ENCODE measurements around the gene ZNF543. TPM values are rescaled to one million over a fixed set of nuclear protein-coding genes. Genes with fewer than 3 reads are reported as not detected.

Gene ZNF543
- polyA plus RNA-seq, 1 donor from 2014 or later: 9.3 TPM

- Histone ChIP-seq H3K36me3 (ENCODE audit: insufficient read depth, low read length) (peaks cover 6% of the 10 kb centered on the region), H3K9ac (ENCODE audit: low read length) (no peak overlapping the region), H3K4me2 (ENCODE audit: low read length) (no peak overlapping the region), H2AFZ (ENCODE audit: low read depth, low read length) (no peak overlapping the region), H3K4me3 (ENCODE audit: low read length) (no peak overlapping the region), H3K9me2 (ENCODE audit: insufficient read depth, low read length) (no peaks in the 10 kb centered on the region), H3K27me3 (ENCODE audit: insufficient read depth, low read depth, low read length) (no peaks in the 10 kb centered on the region), H3K27ac (ENCODE audit: low read length) (no peak overlapping the region), H3K9me3 (ENCODE audit: low read length) (no peaks in the 10 kb centered on the region), H4K20me1 (ENCODE audit: insufficient read depth) (no peaks in the 10 kb centered on the region), H3K79me2 (replicated peaks; ENCODE audit: insufficient read depth, low read length) (peaks cover 37% of the 10 kb centered on the region), H3F3A (ENCODE audit: insufficient read depth, low read length, poor library complexity, severe bottlenecking) (no peaks in the 10 kb centered on the region)
- TF ChIP-seq POLR2AphosphoS5 (IDR thresholded peaks at IDR 0.05): no peak
- TF ChIP-seq, protein P1, sequence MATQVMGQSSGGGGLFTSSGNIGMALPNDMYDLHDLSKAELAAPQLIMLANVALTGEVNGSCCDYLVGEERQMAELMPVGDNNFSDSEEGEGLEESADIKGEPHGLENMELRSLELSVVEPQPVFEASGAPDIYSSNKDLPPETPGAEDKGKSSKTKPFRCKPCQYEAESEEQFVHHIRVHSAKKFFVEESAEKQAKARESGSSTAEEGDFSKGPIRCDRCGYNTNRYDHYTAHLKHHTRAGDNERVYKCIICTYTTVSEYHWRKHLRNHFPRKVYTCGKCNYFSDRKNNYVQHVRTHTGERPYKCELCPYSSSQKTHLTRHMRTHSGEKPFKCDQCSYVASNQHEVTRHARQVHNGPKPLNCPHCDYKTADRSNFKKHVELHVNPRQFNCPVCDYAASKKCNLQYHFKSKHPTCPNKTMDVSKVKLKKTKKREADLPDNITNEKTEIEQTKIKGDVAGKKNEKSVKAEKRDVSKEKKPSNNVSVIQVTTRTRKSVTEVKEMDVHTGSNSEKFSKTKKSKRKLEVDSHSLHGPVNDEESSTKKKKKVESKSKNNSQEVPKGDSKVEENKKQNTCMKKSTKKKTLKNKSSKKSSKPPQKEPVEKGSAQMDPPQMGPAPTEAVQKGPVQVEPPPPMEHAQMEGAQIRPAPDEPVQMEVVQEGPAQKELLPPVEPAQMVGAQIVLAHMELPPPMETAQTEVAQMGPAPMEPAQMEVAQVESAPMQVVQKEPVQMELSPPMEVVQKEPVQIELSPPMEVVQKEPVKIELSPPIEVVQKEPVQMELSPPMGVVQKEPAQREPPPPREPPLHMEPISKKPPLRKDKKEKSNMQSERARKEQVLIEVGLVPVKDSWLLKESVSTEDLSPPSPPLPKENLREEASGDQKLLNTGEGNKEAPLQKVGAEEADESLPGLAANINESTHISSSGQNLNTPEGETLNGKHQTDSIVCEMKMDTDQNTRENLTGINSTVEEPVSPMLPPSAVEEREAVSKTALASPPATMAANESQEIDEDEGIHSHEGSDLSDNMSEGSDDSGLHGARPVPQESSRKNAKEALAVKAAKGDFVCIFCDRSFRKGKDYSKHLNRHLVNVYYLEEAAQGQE (IDR thresholded peaks at IDR 0.05; ENCODE audit: borderline replicate concordance): no peak
These were observed 4.7 kb downstream of the ZNF543 start for GRCh38 chr19:57324992-57325391.

DNA sequence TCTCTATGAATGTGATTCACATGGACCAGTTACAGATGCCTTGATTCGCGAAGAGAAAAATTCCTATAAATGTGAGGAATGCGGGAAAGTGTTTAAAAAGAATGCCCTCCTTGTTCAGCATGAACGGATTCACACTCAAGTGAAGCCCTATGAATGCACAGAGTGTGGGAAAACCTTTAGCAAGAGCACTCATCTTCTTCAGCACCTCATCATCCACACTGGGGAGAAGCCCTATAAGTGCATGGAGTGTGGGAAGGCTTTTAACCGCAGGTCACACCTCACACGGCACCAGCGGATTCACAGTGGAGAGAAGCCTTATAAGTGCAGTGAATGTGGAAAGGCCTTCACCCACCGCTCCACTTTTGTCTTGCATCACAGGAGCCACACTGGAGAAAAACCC lies 7.7 kb downstream of the ZNF543 start:
- Histone ChIP-seq H3K36me3 (ENCODE audit: insufficient read depth, low read length) (peaks cover 6% of the 10 kb centered on the region), H3K79me2 (replicated peaks; ENCODE audit: insufficient read depth, low read length) (peaks cover 16% of the 10 kb centered on the region)

More for the DNA sequence above, 7.7 kb downstream of the ZNF543 start:
- Histone ChIP-seq H3K9me3 (ENCODE audit: low read length) (no peaks in the 10 kb centered on the region), H3K27ac (ENCODE audit: low read length) (no peak overlapping the region), H4K20me1 (ENCODE audit: insufficient read depth) (no peaks in the 10 kb centered on the region), H3F3A (ENCODE audit: insufficient read depth, low read length, poor library complexity, severe bottlenecking) (no peaks in the 10 kb centered on the region), H3K4me3 (ENCODE audit: low read length) (no peak overlapping the region), H3K27me3 (ENCODE audit: insufficient read depth, low read depth, low read length) (no peaks in the 10 kb centered on the region), H3K4me2 (ENCODE audit: low read length) (no peak overlapping the region), H2AFZ (ENCODE audit: low read depth, low read length) (no peak overlapping the region), H3K9ac (ENCODE audit: low read length) (no peak overlapping the region), H3K9me2 (ENCODE audit: insufficient read depth, low read length) (no peaks in the 10 kb centered on the region)
- no peak for TF ChIP-seq EP300 (conservative IDR thresholded peaks at IDR 0.05; ENCODE audit: poor library complexity, severe bottlenecking)
- TF ChIP-seq, protein P1 (IDR thresholded peaks at IDR 0.05; ENCODE audit: borderline replicate concordance): no peak
- no peak for TF ChIP-seq MXI1 (conservative IDR thresholded peaks at IDR 0.05; ENCODE audit: poor library complexity, severe bottlenecking)
- TF ChIP-seq EZH2 (IDR thresholded peaks at IDR 0.05; ENCODE audit: borderline replicate concordance, insufficient read depth, low read length, poor library complexity, severe bottlenecking): no peak
- TF ChIP-seq SMC3 (conservative IDR thresholded peaks at IDR 0.05; ENCODE audit: poor library complexity): no peak
- no peak for TF ChIP-seq TAF1 (IDR thresholded peaks at IDR 0.05; ENCODE audit: low read depth)
- TF ChIP-seq RAD21 (conservative IDR thresholded peaks at IDR 0.05): no peak
- no peak for TF ChIP-seq CTCF (IDR thresholded peaks at IDR 0.05; ENCODE audit: poor library complexity, severe bottlenecking)
- no peak for TF ChIP-seq POLR2AphosphoS5 (IDR thresholded peaks at IDR 0.05)

Measured in neural cell (in vitro differentiated cells).